Neural crest cell (in vitro differentiated cells): ENCODE measurements around the gene OMA1. TPM values are rescaled to one million over a fixed set of nuclear protein-coding genes. Genes with fewer than 3 reads are reported as not detected.

ENCODE experiments used
- DNase-seq: peaks from one replicate; pipeline ENCODE4 v3.0.0; 2021; ENCODE audit warnings: low read depth, mixed read lengths, low spot score
- H3K27ac Mint-ChIP-seq: one replicate; pipeline ENCODE4 v1.8.0; 2021; ENCODE audit warnings: mild to moderate bottlenecking, mixed read lengths; ENCODE audit not compliant: unreplicated experiment
- H3K27me3 Mint-ChIP-seq: 2 replicates; pipeline ENCODE4 v1.8.0; 2021; ENCODE audit warnings: low read depth, mild to moderate bottlenecking, mixed read lengths
- H3K36me3 Mint-ChIP-seq: 2 replicates; pipeline ENCODE4 v1.8.0; 2021; ENCODE audit warnings: low read depth, mild to moderate bottlenecking, mixed read lengths
- H3K4me1 Mint-ChIP-seq: 2 replicates; pipeline ENCODE4 v1.8.0; 2021; ENCODE audit warnings: mixed read lengths
- H3K4me3 Mint-ChIP-seq: one replicate; pipeline ENCODE4 v1.8.0; 2021; ENCODE audit warnings: mild to moderate bottlenecking, mixed read lengths
- H3K9me3 Mint-ChIP-seq: 2 replicates; pipeline ENCODE4 v1.8.0; 2021; ENCODE audit warnings: mixed read lengths
- CTCF ChIP-seq: fragments of 200-600 bp; sonication (generic); conservative IDR thresholded peaks from 2 replicates; pipeline ENCODE4 v1.5.0; 2021; ENCODE audit warnings: antibody characterized with exemption, mild to moderate bottlenecking
- total RNA-seq: library from RNA; stranded (reverse); gene quantifications from 2 replicates; pipeline ENCODE4 v1.2.1, GENCODE V29; 2021

OMA1 gene
- total RNA-seq, 1 donor from 2014 or later = 8.1 TPM

- H3K4me3 Mint-ChIP-seq = no peak overlapping the region
- no peak overlapping the region for H3K27ac Mint-ChIP-seq
- no peaks in the 10 kb centered on the region for H3K9me3 Mint-ChIP-seq
- DNase-seq = no peak
- H3K4me1 Mint-ChIP-seq = peaks cover 32% of the 10 kb centered on the region
- no peaks in the 10 kb centered on the region for H3K36me3 Mint-ChIP-seq
- no peak for TF ChIP-seq CTCF
- H3K27me3 Mint-ChIP-seq = peaks cover 36% of the 10 kb centered on the region
These were observed 26.6 kb upstream of the OMA1 start for GRCh38 chr1:58573138-58573537.

GRCh38 chr1:58572690-58573089 is 26.2 kb upstream of the OMA1 start:
- no peak for TF ChIP-seq CTCF
- H3K36me3 Mint-ChIP-seq = no peaks in the 10 kb centered on the region
- H3K27me3 Mint-ChIP-seq = peaks cover 32% of the 10 kb centered on the region
- peaks cover 32% of the 10 kb centered on the region for H3K4me1 Mint-ChIP-seq
- H3K27ac Mint-ChIP-seq = no peak overlapping the region
- no peak overlapping the region for H3K4me3 Mint-ChIP-seq
- H3K9me3 Mint-ChIP-seq = no peaks in the 10 kb centered on the region
- DNase-seq = no peak

- Mint-ChIP-seq H3K4me3 (no peak overlapping the region), H3K9me3 (no peaks in the 10 kb centered on the region), H3K27ac (no peak overlapping the region), H3K4me1 (peaks cover 27% of the 10 kb centered on the region), H3K27me3 (peaks cover 23% of the 10 kb centered on the region), H3K36me3 (no peaks in the 10 kb centered on the region)
- no peak for DNase-seq
- no peak for TF ChIP-seq CTCF
These were observed 25.1 kb upstream of the OMA1 start for GRCh38 chr1:58571616-58572015.

- Mint-ChIP-seq H3K36me3 (no peaks in the 10 kb centered on the region), H3K9me3 (no peaks in the 10 kb centered on the region), H3K4me1 (peaks cover 33% of the 10 kb centered on the region), H3K4me3 (no peak overlapping the region), H3K27ac (no peak overlapping the region), H3K27me3 (peaks cover 15% of the 10 kb centered on the region)
- no peak for TF ChIP-seq CTCF
- DNase-seq = no peak
These were observed 24.3 kb upstream of the OMA1 start for GRCh38 chr1:58570817-58571216.

GRCh38 chr1:58570094-58570493 is 23.6 kb upstream of the OMA1 start:
- H3K36me3 Mint-ChIP-seq = no peaks in the 10 kb centered on the region
- H3K27me3 Mint-ChIP-seq = peaks cover 8% of the 10 kb centered on the region
- DNase-seq = no peak
- H3K4me1 Mint-ChIP-seq = peaks cover 33% of the 10 kb centered on the region
- H3K4me3 Mint-ChIP-seq = no peak overlapping the region
- no peaks in the 10 kb centered on the region for H3K9me3 Mint-ChIP-seq
- H3K27ac Mint-ChIP-seq = no peak overlapping the region
- TF ChIP-seq CTCF = no peak

GRCh38 chr1:58568911-58569310 is 22.4 kb upstream of the OMA1 start:
- TF ChIP-seq CTCF = no peak
- no peak overlapping the region for H3K4me3 Mint-ChIP-seq
- H3K27ac Mint-ChIP-seq = no peak overlapping the region
- H3K27me3 Mint-ChIP-seq = peaks cover under 1% of the 10 kb centered on the region
- H3K9me3 Mint-ChIP-seq = no peaks in the 10 kb centered on the region
- peaks cover 29% of the 10 kb centered on the region for H3K4me1 Mint-ChIP-seq
- H3K36me3 Mint-ChIP-seq = no peaks in the 10 kb centered on the region
- DNase-seq = no peak
